Measurements from ENCODE around the gene TMEM178A.

- TF ChIP-seq CTCF (IDR thresholded peaks at IDR 0.05) (no peak), POLR2A (IDR thresholded peaks at IDR 0.05) (no peak)
These were observed 58.5 kb downstream of the TMEM178A start for GRCh38 chr2:39723946-39724827.

All from lower leg skin (tissue), 3 donors.